Measurements from ENCODE around the gene FILIP1. TPM values are rescaled to one million over a fixed set of nuclear protein-coding genes. Genes with fewer than 3 reads are reported as not detected.

FILIP1 gene
- total RNA-seq, 2 donors from 2014 or later = 85.8 to 86.3 TPM

DNA sequence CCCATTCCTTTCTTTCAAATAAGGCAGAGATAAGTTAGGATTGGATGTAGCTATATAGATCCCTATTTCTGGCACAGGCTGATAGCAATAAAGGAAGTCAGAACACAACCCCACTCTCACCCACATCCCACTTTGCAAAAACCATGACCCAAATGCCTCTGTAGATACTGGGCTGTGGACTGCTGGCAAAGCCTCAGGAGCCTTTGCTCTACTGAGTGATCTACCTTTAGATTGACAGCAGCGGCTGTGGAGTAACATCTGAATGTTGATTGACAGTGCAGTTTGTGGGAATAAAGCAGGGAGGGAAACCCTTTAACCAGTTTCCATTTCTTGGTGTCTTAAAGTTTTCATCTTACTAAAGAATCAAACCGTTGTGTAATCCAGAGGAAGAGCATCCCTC is 202.3 kb downstream of the FILIP1 start:
- DNase-seq (no peak), ATAC-seq (peak in 1 of 2 donors; percentile 25)
- intact Hi-C loops (cut with DNase I) = loop anchor here in 1 of 2 donors (10.0 kb wide), 1 partner anchor 223 kb away; no protein-coding TSS in a partner anchor

- ATAC-seq (peak in 1 of 2 donors; percentile 18), DNase-seq (no peak)
- intact Hi-C loops (cut with DNase I) = loop anchor here in 1 of 2 donors (10.0 kb wide), 1 partner anchor 224 kb away; no protein-coding TSS in a partner anchor
These were observed 203.3 kb downstream of the FILIP1 start for GRCh38 chr6:75290136-75290945.

DNA sequence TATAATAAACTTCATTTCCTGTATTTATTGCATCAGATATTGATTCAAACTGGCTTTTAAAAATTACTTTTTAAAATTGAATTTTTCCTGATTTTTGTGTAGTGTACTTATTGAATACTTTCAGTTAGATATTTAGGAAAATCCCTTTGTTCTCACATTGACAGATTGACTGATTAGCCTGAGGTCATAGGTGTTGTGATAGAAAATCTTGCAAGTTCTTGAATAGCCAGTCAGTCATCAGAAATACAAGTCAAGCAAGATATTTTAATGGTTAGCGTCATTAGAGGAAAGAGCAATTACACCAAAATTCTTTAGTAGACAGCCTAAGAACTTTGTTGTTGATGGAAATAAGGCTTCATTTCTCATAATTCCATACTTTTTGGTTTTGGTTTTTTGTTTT is 205.6 kb downstream of the FILIP1 start:
- ATAC-seq = no peak
- DNase-seq = no peak
- intact Hi-C loops (cut with DNase I) = no loop called here

GRCh38 chr6:75287424-75287823 is 206.2 kb downstream of the FILIP1 start:
- intact Hi-C loops (cut with DNase I) = no loop called here

GRCh38 chr6:75286955-75287354 is 206.6 kb downstream of the FILIP1 start:
- no peak for DNase-seq
- no peak for ATAC-seq
- intact Hi-C loops (cut with DNase I) = no loop called here

More at GRCh38 chr6:75287424-75287823, 206.2 kb downstream of the FILIP1 start:
- DNase-seq = no peak
- no peak for ATAC-seq

DNA sequence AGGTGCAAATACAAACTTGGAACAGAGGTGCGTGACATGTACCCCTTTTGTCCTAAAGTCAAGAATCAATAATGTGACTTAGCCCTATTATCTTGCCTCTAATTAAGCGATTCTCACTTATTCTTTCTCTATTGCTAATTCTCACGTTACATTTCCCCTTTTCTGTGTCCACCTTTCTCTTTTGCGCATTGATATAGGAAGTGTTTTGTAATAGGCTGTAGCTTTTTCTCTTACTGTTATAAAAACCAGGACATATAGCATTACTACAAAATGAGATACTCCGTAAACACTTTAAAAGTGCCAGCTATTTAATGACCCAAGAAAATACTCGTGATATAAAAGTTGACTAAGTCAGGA is 208.3 kb downstream of the FILIP1 start:
- intact Hi-C loops (cut with DNase I) = no loop called here
- ATAC-seq = no peak
- DNase-seq = no peak

DNA sequence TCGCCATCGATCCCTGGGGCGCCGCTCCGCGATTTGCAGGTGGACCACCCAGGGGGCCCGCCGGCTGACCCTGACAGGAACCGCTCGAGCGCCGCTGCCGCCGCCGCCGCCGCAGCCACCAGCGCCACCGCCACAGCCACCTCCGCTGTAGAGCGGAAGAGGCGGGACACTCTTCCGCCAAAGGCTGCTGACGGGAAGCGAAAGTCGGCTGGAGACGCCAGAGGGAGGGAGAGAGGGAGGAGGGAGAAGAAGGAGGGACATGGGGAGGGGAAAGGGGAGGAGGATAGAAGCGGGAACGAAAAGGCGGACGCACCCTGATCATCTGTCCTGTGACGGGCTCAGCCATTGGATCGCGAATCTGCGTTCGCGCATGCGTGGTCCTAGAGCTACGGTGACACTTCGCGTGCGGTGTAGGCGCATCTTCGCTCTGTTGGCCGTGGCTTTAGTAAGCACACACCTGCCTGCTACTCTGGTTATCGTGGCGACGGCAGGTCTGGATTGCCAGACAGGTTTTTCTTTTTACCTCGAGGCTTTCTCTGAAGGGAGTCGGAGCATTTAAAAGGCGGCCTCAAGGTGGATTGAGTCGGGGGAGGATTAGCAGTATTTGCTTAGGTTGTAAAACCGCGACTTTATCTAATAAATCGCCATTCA is 208.8 kb downstream of the FILIP1 start, which contains the start of gene TMEM30A:
TMEM30A (minus strand) TSS at position 161 of the 651 bp plus-strand sequence; CDS start at position 7, 154 bp downstream.
- intact Hi-C loops (cut with DNase I) = no loop called here
- DNase-seq = peak; percentile 98
- peak; percentile 99 to 100 for ATAC-seq

GRCh38 chr6:75283907-75284631 is 209.5 kb downstream of the FILIP1 start:
- DNase-seq (no peak), ATAC-seq (peak; percentile 42 to 43)
- intact Hi-C loops (cut with DNase I) = no loop called here

DNA sequence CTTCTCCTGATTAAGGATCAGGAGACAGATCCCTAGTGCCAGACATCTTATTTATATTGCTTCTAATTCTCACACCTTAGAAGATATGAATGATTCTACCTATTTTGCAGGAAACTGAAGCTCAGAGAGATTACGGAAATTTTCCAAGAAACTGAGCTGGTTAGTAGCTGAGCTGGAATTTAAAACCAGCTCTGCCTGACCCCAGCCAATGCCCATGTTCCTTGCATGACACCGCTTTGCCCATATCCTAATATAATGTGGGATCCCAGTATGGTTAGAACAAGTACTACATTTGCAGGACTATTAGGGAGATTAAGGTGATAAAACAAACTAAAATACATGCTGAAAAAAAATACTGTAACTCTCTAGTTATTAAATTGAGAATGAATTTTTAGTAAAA is 210.9 kb downstream of the FILIP1 start:
- intact Hi-C loops (cut with DNase I) = no loop called here
- DNase-seq (no peak), ATAC-seq (no peak)

DNA sequence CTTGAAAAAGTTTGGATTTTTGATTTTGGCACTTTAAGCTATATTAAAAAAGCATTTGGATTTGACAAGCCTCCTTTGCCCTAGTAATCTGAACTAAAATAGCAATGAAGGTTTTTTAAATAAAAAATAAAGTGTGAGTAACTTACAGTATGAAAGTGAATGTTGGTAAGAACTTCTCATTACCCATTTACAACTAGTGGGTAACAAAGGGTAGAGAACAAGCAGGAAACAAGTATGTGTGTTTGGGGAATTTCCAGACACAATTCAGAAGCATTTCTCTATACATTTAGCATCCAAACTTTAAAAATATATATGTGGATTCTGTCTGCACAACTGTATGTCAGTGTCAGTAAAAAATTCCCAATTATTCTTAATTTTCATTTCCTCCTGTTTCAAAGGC is 211.9 kb downstream of the FILIP1 start:
- DNase-seq (no peak), ATAC-seq (no peak)
- intact Hi-C loops (cut with DNase I) = no loop called here

- ATAC-seq (no peak), DNase-seq (no peak)
- intact Hi-C loops (cut with DNase I) = no loop called here
These were observed 213.3 kb downstream of the FILIP1 start for GRCh38 chr6:75280131-75280855.

DNA sequence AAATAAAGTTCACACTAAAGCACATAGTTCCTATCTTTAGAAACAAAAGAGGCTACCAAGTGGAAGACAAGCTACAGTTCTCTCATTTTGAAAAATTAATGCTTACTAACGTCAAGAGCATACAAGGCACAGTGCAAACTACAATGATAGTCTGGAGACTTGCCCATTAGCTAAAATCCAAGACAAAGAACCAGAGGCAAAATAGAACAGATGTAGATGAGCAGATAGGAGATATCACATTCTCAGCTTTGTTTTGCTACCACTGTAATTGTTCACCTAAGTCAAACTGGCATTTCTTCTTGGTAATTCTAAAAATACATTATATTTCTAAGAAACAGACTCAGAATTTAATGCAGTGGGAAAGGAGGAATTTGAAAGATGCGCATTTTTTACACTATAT is 214.2 kb downstream of the FILIP1 start:
- ATAC-seq (no peak), DNase-seq (no peak)
- intact Hi-C loops (cut with DNase I) = no loop called here

DNA sequence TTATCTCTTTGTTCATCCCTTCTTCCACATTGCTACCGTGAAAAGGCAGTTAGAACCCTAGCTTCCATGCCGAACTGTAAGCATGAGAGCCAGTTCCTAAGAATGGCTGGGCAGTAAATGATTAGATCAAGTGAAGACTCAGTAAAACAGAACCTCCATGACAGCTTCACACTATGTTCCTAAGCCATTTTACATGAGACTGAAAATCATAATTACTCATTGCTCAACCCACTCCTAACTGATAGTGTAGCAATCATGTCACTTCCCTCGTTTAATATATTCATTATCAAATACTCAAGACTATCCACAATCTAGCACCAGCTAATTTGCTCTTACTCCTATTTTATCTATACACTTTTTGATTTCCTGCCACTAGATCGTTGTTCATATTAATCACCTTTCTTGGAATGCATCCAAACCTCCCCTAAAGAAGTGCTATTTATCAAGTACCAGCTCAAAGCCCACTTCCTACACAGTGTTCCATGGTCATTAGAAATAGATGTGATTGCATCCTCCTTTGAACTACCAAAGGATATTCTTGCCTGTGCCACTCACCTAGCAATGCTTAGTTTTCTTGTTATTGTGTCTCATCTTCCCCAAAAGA is 215.0 kb downstream of the FILIP1 start:
- peak in 1 of 2 donors; percentile 34 for ATAC-seq
- intact Hi-C loops (cut with DNase I) = no loop called here
- no peak for DNase-seq

DNA sequence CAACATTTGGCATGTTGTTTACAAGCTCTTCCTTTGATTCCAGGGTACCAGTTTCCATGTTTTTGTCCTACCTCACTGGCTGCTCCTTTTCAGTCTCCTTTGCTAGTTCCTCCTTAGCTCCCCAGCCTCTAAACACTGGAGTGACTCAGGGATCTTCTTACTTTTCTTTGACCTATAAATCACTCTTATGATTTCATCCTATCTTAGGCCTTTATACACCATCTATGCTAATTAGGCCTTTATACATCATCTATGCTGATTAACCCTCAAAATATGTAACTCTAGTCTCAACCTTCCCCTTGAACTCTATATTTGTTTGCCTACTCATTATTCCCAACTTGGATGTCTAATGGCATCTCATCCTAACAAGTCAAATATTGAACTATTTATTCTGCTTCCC is 218.5 kb downstream of the FILIP1 start:
- intact Hi-C loops (cut with DNase I) = no loop called here
- ATAC-seq (peak in 1 of 2 donors; percentile 33), DNase-seq (no peak)

DNA sequence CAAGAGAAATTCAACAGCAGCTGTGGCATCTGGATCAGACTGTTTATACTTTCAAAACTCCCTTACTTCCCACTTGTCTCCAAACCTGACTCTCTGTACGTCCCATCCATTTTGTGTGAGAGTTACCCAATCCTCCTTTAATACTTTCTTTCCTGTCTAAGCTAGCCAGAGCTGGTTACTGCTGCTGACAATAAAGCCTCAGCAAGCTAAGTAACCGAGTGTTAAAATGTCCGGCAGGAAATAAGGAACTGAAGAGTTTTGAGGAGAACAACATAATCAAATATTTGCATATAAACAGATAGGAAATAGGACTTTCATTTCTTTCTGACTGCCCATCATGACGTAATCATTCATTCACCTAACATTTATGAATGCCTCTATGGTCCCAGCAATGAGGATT is 220.6 kb downstream of the FILIP1 start:
- ATAC-seq = no peak
- intact Hi-C loops (cut with DNase I) = no loop called here

DNA sequence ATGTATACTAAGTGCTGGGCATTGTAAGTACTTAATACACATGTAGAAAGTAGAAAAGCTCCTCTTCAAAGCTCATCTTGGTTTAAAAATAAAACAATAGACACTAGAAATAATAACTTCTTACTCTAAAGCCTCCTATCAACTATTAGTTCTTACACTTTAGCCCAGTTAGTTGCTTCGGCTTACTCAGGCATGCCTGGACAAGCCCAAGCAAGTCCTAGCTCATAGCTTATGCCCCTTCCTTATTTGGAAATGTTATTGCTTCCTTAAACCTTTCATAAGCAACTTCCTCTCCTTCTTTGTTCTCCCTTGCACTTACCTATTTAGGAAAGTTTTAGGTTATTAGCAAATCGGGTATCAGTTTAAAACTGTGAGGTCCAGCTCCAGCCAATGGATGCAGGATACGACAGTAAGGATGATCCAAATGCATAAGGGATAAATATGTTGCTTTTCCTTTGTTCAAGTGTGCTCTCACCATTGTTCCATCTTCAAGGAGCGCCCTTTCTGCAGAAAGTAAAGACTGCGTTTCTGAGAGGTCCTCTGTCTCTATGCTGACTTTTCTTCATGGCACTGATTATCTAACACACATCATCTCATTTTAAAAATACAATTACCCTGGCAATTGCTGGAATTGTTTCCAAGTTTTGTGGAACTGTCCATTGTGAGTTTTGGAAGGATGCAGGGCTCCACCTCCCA is 221.3 kb downstream of the FILIP1 start:
- ATAC-seq (no peak), DNase-seq (no peak)
- intact Hi-C loops (cut with DNase I) = no loop called here

More for the DNA sequence above, 220.6 kb downstream of the FILIP1 start:
- DNase-seq = no peak

GRCh38 chr6:75268988-75269354 is 224.6 kb downstream of the FILIP1 start:
- DNase-seq = no peak
- intact Hi-C loops (cut with DNase I) = loop anchor here in 1 of 2 donors (10.0 kb wide), 1 partner anchor 256 kb away; no protein-coding TSS in a partner anchor

More at GRCh38 chr6:75268988-75269354, 224.6 kb downstream of the FILIP1 start:
- ATAC-seq = no peak

Measured in left cardiac atrium (tissue), 4 donors.